ENCODE data around the gene RBFA.
A peak's percentile ranks its signal among the peaks of the same experiment; 100 is the strongest.
"Not testable (repeated sequence)": the region's sequence is repeated elsewhere in the genome, so short reads cannot be mapped to it uniquely, and the experiment has no call there.

RBFA gene

DNA sequence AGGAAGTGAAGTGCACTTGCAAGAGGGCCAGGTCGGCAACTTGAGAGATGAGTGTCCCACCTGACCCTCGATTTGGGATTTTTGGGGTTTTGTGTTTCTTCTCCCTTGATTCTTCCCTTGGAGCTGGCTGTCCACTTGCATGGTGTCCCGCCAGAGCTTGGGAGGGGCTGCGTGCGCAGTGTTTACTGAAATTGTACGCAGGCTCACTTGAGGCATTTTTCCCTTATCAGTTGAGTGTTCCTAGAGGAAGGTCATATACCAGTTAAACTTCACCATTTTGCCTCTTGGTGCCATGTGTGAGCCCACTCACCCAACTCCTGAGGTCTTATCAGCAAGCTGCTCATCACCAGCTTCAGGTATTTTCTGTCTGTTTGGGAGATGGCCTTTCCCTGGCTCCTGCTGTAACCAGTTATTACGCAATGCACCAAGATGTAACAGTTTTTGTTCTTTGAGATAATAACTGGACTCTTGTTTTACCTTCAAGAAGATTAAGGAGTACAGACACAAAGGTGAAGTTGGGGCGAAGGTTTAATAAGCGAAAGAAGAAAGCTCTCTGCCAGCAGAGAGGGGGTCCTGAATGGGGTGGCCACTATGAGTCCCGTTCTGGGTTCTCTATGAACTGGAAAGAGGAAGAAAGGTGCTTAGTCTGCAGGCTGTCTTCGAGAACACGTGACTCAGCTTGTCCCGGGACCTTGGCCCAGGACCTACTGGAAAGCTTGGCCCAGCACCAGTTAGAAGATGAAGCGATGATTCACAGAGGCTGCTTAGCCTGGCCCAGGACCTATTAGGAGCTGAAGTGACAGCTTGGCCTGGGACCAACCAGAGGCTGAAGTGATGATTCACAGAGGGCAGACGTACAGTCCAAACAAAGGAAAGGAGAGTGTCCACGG lies 24.3 kb upstream of the RBFA start:
- DNase-seq (ENCODE audit: low read depth) = no peak
- TF ChIP-seq, protein P1, sequence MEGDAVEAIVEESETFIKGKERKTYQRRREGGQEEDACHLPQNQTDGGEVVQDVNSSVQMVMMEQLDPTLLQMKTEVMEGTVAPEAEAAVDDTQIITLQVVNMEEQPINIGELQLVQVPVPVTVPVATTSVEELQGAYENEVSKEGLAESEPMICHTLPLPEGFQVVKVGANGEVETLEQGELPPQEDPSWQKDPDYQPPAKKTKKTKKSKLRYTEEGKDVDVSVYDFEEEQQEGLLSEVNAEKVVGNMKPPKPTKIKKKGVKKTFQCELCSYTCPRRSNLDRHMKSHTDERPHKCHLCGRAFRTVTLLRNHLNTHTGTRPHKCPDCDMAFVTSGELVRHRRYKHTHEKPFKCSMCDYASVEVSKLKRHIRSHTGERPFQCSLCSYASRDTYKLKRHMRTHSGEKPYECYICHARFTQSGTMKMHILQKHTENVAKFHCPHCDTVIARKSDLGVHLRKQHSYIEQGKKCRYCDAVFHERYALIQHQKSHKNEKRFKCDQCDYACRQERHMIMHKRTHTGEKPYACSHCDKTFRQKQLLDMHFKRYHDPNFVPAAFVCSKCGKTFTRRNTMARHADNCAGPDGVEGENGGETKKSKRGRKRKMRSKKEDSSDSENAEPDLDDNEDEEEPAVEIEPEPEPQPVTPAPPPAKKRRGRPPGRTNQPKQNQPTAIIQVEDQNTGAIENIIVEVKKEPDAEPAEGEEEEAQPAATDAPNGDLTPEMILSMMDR (IDR thresholded peaks at IDR 0.05; ENCODE audit: insufficient read depth, low read depth, low read length, missing control alignments) = no peak

DNA sequence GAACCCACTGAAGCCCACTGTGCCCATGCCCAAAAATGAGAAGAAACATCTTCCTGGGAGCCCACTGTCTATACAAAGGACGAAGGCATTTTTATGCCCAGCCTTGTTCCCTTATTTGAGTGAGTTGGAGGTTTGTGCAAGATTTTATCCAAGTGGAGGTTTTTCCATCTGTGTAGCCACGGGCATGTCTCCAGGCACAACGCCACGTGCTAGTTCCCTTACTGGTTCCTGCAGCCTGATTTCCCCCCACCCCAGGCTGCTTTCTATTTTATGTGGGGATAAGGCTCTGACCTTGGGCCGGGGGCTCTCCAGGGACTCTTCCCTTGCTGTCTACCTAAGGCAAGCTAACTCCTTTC lies 23.7 kb upstream of the RBFA start:
- TF ChIP-seq, protein P1 (IDR thresholded peaks at IDR 0.05; ENCODE audit: insufficient read depth, low read depth, low read length, missing control alignments) = no peak
- H3K4me3 ChIP-seq (ENCODE audit: low read depth, low read length) = no peak overlapping the region
- no peak for DNase-seq (ENCODE audit: low read depth)

More for the DNA sequence above, 24.3 kb upstream of the RBFA start:
- H3K4me3 ChIP-seq (ENCODE audit: low read depth, low read length) = no peak overlapping the region

DNA sequence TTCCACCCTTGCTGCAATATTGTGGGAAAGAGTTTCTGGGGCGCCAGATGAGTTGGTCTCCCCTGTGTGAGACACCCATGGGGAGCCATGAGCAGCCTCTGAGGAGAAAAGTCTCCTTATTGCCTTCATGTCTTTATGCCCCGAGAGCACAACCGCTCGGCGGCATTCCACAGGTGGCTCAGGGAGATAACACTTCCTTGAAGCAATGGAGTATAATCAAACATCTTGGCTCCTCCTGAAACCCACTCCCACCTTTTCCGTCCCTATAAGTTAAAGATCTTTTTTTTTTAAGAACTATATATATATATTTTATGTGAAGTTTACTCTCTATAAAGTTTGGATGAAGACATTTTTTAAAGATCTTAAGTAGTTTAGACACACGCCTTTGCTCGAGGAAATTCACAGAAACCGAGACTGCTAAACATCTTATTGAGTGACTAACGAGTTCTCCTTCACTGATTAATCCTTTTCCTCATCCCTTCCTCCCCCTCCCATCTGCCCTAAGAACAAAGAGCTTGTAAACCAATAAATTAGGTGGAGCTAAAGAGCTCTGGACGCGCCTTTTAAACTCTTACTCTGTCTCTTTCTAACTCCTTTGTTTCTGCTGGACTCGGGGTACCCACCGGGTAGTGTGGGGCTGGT lies 22.6 kb upstream of the RBFA start:
- not testable (repeated sequence) for H3K4me3 ChIP-seq (ENCODE audit: low read depth, low read length); DNase-seq (ENCODE audit: low read depth)

GRCh38 chr18:80012714-80013113 lies 21.5 kb upstream of the RBFA start:
- H3K4me3 ChIP-seq (ENCODE audit: low read depth, low read length) = no peak overlapping the region
- TF ChIP-seq, protein P1 (IDR thresholded peaks at IDR 0.05; ENCODE audit: insufficient read depth, low read depth, low read length, missing control alignments) = no peak
- DNase-seq (ENCODE audit: low read depth) = no peak

DNA sequence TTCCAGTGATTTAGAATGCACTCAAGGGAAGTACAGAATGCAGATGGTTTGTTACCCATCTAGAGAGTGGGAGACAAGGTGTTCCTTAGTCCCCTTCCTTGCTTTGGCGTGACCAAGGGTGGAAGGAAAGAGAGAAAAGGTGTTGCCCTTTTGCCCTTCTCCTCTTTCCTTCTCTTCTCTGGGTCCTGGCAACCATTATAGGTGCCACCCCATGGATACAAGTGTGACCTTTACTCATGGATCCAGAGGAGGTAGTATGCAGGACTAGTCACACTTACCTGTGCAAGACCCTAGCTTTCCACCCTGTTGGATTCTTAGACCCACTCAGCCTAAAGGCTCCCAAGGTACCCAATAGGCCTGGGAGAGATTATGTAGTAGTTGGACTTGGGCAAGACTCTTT lies 11.6 kb upstream of the RBFA start:
- no peak overlapping the region for H3K4me3 ChIP-seq (ENCODE audit: low read depth, low read length)
- TF ChIP-seq, protein P1 (IDR thresholded peaks at IDR 0.05; ENCODE audit: insufficient read depth, low read depth, low read length, missing control alignments) = no peak
- peak; percentile 27 for DNase-seq (ENCODE audit: low read depth)

DNA sequence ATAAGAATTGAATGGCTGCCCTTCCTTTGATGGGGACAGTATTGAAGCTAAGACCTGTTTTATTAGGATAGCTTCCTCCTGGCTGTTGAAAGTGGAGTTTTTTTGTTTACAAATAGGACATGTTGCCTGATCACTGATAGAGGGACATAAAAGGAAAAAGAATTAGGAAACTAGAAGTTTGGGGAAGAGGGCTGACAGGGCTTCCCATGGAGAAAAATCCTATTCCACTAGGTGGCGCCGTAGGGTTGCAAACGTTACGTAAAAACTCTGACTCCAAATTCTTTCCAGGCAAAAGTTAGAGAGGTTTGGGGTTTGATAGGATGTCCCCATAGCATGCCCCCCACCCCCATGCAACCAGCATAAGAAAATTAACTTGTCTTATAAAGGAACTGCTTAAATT lies 11.1 kb upstream of the RBFA start:
- DNase-seq (ENCODE audit: low read depth) = no peak
- TF ChIP-seq, protein P1 (IDR thresholded peaks at IDR 0.05; ENCODE audit: insufficient read depth, low read depth, low read length, missing control alignments) = peak; percentile 29
- H3K4me3 ChIP-seq (ENCODE audit: low read depth, low read length) = no peak overlapping the region

DNA sequence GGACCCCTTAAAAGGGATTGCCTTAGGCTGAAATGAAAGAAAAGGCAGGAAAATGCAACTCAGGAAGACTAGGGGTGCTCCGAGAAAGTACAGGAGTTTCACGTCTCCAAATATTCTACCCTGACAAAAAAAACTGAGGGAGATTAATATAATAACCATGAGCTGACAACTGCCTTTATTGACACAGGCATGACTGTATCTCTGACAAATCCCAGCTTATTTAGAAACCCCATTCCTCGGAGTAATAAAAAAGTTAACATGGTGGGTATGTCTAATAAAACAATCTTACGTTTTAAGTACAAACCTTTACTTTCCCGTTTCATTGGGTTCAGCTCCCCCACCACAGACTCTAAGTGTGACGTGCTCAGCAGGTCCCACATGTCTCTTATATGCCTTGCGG lies 7.9 kb upstream of the RBFA start:
- no peak overlapping the region for H3K4me3 ChIP-seq (ENCODE audit: low read depth, low read length)
- TF ChIP-seq, protein P1 (IDR thresholded peaks at IDR 0.05; ENCODE audit: insufficient read depth, low read depth, low read length, missing control alignments) = no peak
- no peak for DNase-seq (ENCODE audit: low read depth)

GRCh38 chr18:80027719-80028118 lies 6.5 kb upstream of the RBFA start:
- DNase-seq (ENCODE audit: low read depth); H3K4me3 ChIP-seq (ENCODE audit: low read depth, low read length): not testable (repeated sequence)

Measured in GM12865 (cell line).